ENCODE results near the gene FAT4.

GRCh38 chr4:125317525-125317877 lies 2.7 kb downstream of the FAT4 start:
- TF ChIP-seq CTCF (IDR thresholded peaks at IDR 0.05) (peak; percentile 31 to 56 (median 38)), POLR2A (IDR thresholded peaks at IDR 0.05; ENCODE audit: low read depth) (no peak)
